Measurements from ENCODE around the gene ASTN2.
A peak's percentile ranks its signal among the peaks of the same experiment; 100 is the strongest.

The ASTN2 gene

DNA sequence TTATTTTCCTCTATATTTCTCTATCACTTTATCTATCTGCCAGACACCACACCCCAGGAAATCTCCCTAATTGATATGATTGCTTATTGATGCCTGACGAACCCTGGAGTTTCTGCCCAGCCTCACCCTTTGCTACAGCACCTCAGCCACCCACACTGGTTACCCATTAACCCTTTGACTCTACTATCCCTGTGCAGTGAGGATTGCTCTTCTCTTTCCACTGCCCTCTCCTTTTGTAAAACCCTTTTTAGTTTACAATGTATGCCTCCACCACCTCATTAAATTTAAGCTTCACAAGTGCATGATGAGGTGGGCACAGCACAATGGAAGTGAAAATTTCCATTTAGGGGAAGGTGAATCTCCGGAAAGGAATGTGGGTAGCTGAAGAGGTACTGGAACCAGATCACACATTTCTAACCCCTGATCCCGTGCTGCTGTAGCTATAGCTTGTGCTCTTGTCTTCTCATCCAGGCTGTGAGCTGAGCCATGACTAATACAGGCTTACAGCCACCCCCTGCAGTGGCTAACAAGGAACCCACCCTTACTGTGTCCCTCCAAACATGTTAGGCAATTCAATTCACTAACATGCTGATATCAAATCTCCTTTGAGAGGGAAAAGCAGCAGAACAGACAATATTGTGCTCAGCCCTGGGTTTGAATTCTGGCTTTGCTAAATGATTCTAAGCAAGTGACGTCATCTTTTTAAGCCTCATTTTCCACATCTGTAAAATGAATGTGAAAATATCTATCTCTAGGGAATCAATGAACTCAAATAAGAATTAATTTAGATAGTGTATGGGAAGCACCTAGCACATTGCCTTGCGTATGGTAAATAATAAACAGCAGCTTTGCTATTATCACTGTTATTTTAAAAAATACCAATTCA is 914.6 kb downstream of the ASTN2 start:
- FAIRE-seq (peak; percentile 15), DNase-seq (ENCODE audit: extremely low spot score, insufficient read length, low read depth) (no peak)

DNA sequence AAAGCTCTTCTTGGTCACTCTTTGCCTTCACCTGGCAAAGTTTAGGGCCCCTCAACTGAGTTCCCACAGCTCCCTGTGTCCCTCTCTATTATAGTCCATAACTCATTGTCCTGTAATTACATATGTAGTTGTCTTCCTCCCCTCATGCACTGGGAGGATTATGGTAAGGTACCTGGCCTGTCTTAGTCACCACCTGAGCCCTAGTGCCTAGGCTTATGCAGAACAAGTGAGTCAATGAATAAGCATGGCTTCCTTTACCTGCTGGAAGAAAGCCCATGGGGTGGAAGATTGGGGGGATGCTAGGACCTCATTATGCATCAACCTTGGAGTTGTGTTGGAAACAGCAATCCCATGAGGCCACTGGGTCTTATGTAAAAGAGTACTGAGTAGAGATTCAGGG is 915.4 kb downstream of the ASTN2 start:
- no peak for DNase-seq (ENCODE audit: extremely low spot score, insufficient read length, low read depth)
- FAIRE-seq, result no peak

DNA sequence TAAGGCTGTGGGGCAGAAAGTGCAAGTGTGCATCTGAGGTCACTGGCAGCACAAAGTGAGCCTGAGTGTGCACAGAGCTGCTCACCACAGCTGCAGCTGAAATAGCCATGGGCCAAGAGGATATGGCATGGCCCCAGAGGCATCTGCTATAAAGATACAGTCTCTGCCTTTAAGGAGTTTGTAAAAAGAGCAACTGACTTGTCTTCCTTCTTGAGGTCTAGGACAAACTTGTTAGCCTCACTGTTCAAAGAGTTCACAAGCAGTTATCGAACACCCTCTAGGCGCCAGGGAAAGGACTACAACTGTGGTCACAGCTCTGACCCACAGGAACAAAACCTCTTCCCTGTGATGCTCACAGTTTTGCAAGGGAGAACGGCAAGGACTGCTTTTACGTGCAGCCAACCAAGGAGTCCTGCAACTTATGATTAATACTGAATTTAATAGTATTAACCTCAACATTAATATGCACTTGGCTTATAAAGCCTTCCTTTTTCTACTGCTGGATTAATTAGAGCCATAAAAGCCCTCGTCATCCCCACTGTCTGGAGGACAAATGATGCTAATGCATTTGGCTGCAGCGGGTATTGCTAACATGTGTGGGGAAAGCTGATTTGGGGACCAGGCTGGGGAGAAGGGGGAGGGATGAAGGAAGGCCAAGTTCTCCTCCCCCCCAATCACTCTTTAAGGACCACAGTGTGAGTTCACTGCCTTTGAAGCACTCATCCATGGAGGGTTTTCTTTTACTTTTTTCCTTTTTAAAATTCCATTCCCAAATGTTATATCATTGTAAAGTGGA is 917.6 kb downstream of the ASTN2 start:
- FAIRE-seq (no peak), DNase-seq (ENCODE audit: extremely low spot score, insufficient read length, low read depth) (no peak)

DNA sequence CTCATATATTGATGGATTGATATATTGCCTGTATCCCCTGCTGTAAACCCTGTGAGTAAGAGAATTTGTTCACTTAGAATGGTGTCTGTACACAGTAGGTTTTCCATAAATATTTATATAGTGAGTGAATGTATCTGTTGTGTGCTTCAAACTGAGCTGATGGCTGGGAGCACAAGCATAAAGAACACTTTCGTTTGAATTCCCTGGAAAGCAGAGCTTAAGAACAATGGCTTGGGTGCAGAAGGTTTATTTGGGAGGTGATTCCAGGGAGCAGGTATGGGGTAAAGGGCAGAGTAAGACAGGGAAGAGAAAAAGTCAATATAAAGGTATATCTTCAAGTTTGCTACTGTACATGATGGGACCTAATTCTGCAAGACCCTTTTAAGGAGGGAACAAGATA is 918.7 kb downstream of the ASTN2 start:
- FAIRE-seq (no peak), DNase-seq (ENCODE audit: extremely low spot score, insufficient read length, low read depth) (no peak)

DNA sequence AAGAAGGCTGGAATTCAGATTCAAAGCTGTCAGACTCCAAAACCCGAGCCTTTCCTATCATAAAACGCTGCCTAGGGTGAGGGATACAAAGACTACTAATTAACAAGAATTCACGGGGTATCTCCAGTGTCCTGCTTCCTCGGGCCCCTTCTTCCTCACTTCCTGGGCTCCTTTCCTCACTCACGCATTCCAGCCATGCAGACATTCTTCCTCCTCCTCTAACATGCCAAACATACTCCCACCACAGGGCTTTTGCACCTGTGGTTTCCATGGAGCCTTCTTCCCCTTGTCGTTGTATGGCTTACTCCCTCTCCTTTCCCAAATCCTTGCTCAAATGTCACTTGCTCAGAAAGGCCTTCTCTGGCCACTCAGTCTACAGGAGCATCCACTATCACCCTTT is 919.1 kb downstream of the ASTN2 start:
- DNase-seq (ENCODE audit: extremely low spot score, insufficient read length, low read depth) (no peak), FAIRE-seq (no peak)

DNA sequence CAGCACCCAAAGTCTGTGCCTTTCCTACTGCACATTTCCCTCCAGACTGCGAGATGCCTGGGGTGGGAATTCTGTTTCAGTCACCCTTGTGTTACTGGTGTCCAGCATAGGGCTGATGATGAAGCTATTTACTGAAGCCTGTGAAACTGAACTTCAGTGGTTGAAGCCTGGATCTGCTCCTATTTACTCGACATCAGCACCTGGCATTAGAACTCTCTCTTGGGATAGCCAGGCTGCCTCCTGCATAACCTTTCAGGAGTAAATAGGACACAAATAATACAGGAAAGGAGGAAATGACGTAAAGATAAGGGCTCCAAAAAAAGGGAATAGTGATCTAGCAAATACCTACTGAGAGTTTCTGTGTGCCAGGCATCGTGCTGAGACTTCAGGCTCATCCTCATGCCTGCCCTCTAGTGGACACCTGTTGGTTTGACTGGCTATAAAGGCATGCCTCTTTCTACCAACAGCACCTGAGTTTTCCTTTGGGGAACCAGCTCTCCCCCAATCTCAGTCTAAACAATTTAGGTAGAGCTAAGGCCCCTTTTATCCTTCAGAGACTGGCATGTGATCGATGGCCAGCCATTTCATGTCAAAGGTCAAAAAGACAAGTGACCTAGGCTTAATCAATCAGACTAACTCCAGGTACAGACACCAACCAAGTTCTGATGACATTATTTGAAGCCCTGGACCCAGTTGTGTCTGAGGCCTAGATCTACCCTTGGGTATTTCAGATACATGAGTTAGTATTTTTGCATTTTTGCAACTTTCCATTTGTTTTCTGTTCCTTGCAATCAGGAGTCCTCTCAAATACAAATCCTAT is 919.8 kb downstream of the ASTN2 start:
- DNase-seq (ENCODE audit: extremely low spot score, insufficient read length, low read depth) (no peak), FAIRE-seq (peak; percentile 31)

DNA sequence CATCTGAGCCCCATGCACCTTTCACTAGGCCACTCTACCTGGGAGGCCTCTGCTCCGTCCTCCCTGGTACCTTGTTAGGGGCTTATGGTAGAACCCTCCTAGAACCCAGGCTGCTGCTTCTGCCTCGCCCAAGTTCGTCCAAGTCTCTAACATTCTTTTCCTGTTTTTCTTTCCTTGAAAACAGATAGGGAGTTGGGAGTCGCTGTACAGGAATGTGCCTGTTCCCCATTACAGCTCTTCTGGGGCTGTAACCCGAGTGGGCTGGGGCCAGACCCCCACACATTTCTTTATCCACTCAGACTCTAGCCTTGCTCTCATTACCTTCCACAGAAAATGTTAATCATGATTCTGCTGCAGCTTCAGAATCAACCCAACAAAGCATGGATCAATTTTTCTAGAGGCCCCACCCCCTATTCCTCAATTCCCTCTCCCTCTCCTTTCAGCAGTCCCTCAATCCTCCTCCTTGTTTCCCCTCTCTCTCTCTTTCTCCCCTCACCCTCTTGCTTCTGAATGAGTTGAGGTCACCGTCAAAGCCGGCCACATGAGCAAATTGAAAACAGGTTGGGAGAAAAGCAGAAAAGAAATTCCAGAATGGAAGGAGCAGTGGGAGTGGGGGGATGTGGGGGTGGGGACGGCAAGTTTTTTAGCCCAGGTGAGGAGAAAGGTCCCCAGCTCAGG is 921.5 kb downstream of the ASTN2 start:
- FAIRE-seq, result no peak
- no peak for DNase-seq (ENCODE audit: extremely low spot score, insufficient read length, low read depth)

DNA sequence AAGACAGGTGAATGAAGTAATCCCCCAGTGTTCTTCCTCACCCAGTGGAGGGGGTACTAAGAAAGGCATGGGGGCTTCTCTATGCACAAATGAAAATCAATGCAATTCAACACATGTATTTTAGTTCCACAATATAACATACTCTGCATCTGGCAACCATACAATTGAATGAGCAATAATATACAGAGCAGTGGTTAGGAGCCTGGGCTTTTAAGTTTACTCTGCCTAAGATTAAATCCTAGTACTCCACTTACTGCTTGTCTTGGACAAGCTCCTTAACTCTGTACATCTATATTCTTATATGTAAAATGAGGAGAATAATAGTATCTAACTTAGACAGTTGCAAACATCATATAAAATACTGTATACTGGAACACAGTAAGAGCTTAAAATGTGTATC is 923.2 kb downstream of the ASTN2 start:
- FAIRE-seq (no peak), DNase-seq (ENCODE audit: extremely low spot score, insufficient read length, low read depth) (no peak)

DNA sequence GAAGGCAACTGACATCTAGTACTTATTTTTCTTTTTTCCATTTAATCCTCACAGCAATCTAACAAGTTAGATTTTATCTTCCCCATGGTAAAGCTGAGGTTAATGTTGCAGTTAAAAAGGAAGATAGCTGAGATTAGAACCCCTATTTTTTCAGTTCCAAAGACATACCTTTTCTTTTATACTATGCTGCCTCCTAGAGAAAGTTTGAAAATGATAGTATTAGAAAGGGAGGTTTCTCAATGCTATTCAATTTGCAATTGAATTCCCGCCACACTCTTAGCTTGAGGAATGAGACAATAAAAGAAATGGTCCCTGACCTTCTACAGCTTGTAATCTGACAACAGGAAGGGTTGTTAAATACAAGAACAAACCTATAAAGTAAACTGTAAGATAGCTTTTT is 923.6 kb downstream of the ASTN2 start:
- no peak for FAIRE-seq

DNA sequence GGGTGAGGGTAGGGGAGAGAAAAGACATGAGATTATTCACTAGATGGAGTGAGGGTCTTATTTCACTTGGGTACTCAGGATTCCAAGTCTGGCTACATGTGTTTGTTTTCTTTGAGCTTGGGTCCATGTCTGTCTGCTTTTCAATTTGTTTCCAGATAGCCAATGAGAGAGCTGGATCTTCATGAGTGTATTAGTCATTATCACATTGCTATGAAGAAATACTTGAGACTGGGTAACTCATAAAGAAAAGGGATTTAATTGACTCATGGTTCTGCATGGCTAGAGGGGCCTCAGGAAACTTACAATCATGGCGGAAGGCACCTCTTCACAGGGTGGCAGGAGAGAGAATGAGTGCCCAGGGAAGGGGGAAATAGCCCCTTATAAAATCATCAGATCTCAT is 924.5 kb downstream of the ASTN2 start:
- FAIRE-seq, result no peak
- no peak for DNase-seq (ENCODE audit: extremely low spot score, insufficient read length, low read depth)

More for the DNA sequence above, 923.6 kb downstream of the ASTN2 start:
- DNase-seq (ENCODE audit: extremely low spot score, insufficient read length, low read depth), result no peak

DNA sequence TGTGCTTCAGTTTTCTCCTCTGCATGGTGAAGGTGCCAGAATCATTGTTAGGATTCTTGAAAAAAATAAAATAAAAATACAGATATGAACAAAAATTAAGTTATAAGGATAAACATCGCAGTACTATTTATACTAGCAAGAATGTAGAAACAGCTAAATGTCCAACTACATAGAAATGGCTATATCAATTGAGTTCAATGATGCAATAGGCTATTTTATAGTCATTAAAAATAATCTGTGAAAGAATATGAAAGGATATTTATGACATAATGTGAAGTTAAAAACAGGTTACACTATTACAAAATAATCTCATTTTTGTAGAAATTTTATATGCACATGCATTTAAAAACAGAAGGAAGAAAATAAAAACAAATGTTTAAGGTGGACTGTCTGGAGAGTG is 926.5 kb downstream of the ASTN2 start:
- FAIRE-seq (no peak), DNase-seq (ENCODE audit: extremely low spot score, insufficient read length, low read depth) (no peak)

DNA sequence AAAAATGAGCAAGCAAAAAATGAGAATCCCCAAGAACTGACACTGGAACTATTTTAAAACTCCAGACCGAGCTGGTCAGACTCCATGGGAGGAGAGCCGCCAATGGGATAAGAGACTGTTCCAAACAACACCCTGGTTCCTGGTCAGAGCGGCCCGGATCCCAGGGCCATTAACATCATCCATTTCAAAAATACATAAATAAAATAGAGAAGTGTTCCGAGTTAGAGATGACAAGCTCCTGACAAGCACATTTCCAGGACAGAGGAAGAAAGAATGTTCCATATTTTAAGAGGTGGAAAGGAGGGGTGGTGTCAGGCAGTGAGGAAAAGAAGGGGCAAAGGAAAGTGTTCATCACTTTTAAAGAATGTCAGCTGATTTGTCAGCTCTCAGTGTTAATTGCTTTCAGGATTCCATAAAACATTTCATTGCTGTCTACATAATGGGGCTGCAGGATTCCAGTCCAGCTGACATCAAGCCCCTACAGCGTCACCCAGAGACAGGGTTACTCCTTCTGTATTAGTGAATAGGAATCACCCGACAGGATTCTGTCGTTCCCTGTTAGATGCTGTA is 930.3 kb downstream of the ASTN2 start:
- FAIRE-seq (no peak), DNase-seq (ENCODE audit: extremely low spot score, insufficient read length, low read depth) (no peak)

DNA sequence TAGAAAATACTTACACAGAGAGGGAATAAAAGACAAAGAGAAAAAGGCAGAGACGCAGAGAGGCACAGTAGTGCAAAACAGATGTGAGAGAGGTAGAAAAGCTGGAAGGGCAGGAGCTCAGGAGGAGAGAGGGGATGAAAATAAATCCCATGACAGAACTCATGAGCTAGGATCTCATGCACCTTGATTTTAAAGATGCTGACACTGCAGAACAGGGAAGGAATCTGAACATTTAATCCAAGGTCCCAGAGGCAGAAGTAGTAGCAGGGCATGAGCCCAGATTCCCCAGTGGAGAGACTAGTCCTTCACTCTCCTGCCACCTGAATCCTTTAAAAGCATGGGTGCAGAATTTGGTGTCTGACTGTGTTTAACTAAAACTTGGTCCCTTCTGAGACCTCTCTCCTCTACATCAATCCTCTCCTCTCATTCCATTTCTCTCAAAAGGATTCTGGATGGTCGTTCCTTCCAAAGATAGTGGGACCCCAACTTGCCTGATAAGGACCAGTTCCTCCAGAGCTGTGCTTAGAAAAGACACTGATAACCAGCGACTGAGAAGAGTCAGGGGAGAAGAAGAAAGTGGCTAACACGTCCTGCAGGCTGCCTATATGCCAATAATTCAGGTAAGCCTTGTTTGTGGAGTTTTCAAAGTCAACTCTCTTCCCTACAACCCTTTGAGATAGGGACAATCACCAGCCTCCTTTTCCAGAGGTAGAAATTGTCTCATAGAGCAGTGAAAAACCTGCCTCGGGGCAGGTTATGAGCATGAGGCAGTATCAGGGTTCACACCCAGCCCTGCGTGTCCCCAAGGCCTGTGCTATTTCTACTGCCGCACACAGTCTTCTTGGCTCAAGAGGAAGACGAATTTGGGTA is 931.0 kb downstream of the ASTN2 start:
- FAIRE-seq, result no peak
- DNase-seq (ENCODE audit: extremely low spot score, insufficient read length, low read depth), result no peak

DNA sequence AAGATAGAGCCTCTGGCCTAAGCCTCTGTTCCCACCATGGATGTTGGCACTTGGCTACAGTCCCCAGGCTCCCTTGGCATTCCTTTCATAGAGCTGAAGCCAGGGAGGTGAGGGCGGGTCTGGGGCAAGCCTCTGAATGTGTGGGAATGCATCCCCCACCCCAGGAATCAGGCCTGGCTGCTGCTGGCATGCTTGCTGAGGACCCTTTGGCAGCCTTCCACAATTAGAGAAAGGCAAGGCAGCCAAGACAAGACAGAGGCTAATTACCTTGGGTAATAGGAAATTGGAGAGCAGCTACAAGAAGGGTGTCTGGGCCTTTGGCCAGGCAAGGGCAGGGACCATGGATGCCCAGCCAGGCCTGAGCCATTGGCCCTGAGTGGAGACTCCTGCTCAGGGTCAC is 932.1 kb downstream of the ASTN2 start:
- DNase-seq (ENCODE audit: extremely low spot score, insufficient read length, low read depth) (no peak), FAIRE-seq (no peak)

DNA sequence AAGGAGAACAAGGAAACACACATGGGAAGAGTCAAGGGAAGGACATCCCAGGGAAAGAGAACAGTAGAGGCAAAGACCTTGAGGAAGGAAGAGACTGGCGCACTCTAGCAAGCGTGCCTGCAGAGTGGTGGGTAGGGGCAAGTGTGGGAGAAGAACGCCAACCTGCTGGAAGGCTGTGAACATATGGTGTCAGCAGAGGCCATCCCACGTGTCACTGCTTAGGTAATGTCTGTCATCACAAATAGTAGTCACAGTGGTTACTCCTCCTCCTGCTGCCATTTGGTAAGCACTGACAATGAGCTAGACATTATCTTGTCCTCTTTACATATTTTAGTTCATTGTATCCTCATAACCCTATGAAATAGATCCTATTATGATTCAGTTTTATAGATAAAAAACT is 934.2 kb downstream of the ASTN2 start:
- no peak for FAIRE-seq
- no peak for DNase-seq (ENCODE audit: extremely low spot score, insufficient read length, low read depth)

DNA sequence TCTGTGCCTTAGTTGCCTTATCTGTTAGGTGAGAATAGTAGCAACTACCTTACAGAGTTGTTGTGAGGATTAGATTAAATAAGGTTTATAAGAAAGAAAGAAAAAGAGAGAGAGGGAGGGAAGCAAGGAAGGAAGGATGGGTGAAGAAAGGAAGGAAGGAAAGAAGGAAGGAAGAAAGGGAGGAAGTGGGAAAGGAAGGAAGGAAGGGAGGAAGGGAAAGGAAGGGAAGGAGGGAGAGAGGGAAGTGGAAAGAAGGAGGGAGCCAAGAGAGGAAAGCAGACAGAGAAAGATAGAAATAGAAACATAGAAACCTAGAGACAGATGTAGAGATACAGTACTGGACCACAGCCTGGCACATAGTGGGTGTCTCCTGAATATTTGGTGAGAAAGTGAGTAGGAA is 934.9 kb downstream of the ASTN2 start:
- no peak for FAIRE-seq

DNA sequence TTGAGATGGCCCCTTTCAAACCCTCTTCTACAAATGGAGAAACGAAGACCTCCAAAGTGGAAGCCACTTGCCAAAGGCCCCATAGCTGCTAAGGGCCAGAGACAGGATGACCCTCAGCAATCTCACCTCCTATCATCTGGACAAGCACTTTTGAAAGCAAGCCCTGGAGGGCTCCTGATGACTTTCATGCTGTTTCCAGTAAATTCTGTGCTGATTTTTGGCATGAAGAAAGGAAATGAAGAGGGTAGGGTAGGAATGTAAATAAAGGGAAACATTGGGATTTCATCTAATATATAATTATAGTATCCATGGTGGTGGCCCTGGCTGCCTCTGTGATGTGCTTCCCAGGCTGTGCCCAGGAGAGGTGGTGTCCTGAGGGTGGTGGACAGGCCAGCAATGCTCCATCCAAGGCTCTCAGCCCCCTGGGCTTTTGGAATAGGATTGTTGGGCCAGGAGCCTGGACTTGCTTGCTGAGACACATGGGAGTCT is 935.8 kb downstream of the ASTN2 start:
- FAIRE-seq (no peak), DNase-seq (ENCODE audit: extremely low spot score, insufficient read length, low read depth) (no peak)

More for the DNA sequence above, 934.9 kb downstream of the ASTN2 start:
- no peak for DNase-seq (ENCODE audit: extremely low spot score, insufficient read length, low read depth)

DNA sequence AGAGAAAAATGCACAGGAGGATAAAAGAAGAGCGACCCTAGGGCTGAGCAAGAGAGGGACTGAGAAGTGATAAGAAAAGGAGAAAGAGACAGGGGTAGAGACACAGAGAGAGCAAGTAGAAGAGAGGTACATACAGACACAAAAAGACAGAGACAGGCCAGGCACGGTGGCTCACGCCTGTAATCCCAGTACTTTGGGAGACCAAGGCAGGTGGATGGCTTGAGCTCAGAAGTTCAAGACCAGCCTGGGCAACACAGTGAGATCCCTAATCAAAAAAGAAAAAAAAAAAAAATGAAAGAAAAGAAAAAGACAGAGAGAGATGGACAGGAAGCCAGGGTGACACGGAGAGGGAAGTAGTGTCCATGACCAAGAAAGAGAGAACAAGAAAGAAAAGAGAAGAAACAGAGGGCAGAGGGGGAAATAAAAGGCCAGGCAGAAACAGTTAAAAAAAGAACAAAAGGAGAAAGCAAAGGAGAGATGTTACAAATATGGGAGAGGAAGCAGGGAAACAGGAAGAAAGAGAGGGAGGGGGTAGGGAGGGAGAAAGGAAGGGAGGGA is 937.2 kb downstream of the ASTN2 start:
- FAIRE-seq, result no peak
- no peak for DNase-seq (ENCODE audit: extremely low spot score, insufficient read length, low read depth)

Data from GM18507 (cell line).